ENCODE measurements around the gene ALDH9A1.

The ALDH9A1 gene

DNA sequence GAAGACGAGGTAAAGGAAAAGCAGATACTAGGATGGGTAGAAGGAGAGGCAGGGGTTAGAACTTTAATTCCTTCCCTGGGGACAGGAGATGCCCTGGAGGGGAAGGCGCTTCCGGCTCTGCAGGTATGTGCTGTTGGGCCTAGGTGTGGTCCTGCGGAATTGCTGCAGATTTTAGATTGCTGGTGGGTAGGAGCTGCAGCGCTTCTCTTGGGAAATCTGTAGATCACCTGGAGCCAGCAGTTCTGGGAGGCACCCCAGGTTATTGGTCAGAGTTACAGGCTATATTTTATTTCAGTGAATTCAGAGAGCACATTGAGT is 66.3 kb downstream of the ALDH9A1 start:
- no peak overlapping the region; the same call in 1 of the 2 replicates for H3K9ac ChIP-seq (ENCODE audit: low read length)
- no peaks in the 10 kb centered on the region for H3K9me2 ChIP-seq (ENCODE audit: low read depth, low read length)
- no peak overlapping the region for H3K27ac ChIP-seq (ENCODE audit: low read depth, low read length, poor library complexity, severe bottlenecking)
- no peaks in the 10 kb centered on the region for H3K9me3 ChIP-seq (ENCODE audit: low read length)
- no peaks in the 10 kb centered on the region for H3F3A ChIP-seq (ENCODE audit: insufficient read depth, low read length)
- no peak overlapping the region for H3K4me3 ChIP-seq (ENCODE audit: low read depth, low read length, poor library complexity, severe bottlenecking)
- no peaks in the 10 kb centered on the region for H3K79me2 ChIP-seq (ENCODE audit: insufficient read depth, low read length)
- H3K27me3 ChIP-seq (ENCODE audit: insufficient read depth, low read length): 0 out of 2 replicates have a peak, but pooled peaks cover 4% of the 10 kb centered on the region
- TF ChIP-seq EZH2 (IDR thresholded peaks at IDR 0.05; ENCODE audit: borderline replicate concordance, low read length): no peak
- TF ChIP-seq, protein P1, sequence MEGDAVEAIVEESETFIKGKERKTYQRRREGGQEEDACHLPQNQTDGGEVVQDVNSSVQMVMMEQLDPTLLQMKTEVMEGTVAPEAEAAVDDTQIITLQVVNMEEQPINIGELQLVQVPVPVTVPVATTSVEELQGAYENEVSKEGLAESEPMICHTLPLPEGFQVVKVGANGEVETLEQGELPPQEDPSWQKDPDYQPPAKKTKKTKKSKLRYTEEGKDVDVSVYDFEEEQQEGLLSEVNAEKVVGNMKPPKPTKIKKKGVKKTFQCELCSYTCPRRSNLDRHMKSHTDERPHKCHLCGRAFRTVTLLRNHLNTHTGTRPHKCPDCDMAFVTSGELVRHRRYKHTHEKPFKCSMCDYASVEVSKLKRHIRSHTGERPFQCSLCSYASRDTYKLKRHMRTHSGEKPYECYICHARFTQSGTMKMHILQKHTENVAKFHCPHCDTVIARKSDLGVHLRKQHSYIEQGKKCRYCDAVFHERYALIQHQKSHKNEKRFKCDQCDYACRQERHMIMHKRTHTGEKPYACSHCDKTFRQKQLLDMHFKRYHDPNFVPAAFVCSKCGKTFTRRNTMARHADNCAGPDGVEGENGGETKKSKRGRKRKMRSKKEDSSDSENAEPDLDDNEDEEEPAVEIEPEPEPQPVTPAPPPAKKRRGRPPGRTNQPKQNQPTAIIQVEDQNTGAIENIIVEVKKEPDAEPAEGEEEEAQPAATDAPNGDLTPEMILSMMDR (IDR thresholded peaks at IDR 0.05; ENCODE audit: low read length): no peak
- no peaks in the 10 kb centered on the region for H4K20me1 ChIP-seq (ENCODE audit: insufficient read depth, low read length)
- peaks cover 18% of the 10 kb centered on the region for H3K4me1 ChIP-seq (ENCODE audit: insufficient read depth, low read length, severe bottlenecking)
- peak overlapping the region; percentile 93; the same call in 1 of the 2 replicates for H3K4me2 ChIP-seq (ENCODE audit: low read length)
- H3K36me3 ChIP-seq (ENCODE audit: insufficient read depth, low read length): no peaks in the 10 kb centered on the region
- H2AFZ ChIP-seq (ENCODE audit: low read length): no peak overlapping the region

DNA sequence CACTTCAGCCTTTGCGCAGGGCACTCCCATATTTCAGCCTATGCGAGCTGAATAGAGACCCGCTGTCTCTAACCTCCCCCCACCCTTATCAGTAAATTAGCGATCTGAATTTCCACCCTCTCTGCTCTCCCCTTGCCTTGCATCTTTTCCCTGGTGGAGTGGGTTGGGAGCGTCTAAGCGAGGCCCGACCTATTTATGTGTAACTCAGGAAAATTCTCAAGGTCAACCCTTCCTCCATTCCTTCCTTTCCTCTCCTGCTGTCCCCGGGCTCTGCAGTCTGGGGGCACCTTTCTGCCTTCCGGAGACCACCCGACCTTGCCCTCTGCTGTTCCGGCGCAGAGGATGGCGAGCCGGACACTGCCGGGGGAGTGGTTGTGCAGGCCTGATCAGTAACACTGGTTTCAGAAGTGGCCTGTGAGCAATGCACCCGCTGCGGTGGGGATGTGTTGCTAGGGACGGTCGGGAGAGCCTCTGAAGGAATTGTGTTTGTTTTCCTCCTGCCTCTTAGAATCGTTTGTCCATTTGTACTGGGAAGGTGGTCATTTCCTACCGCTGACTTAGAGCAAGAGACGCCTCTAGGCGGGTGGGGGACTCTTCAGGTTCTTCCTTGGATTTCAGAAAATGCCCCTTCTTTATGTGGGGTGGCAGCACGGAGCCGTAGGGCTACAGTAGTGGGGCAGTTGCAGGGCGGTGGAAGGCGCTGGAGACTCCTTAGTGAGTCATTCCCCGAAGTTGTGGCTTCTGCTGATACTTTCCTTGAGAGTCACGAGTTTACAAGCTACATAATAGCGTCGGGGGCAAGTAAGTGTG is 66.8 kb downstream of the ALDH9A1 start:
- Histone ChIP-seq H2AFZ (ENCODE audit: low read length) (no peak overlapping the region), H3K4me3 (ENCODE audit: low read depth, low read length, poor library complexity, severe bottlenecking) (peak overlapping the region; percentile 71), H3F3A (ENCODE audit: insufficient read depth, low read length) (no peaks in the 10 kb centered on the region), H3K9ac (ENCODE audit: low read length) (peak overlapping the region; percentile 74), H3K79me2 (ENCODE audit: insufficient read depth, low read length) (no peaks in the 10 kb centered on the region), H3K4me1 (ENCODE audit: insufficient read depth, low read length, severe bottlenecking) (peaks cover 18% of the 10 kb centered on the region), H3K27me3 (ENCODE audit: insufficient read depth, low read length) (0 out of 2 replicates have a peak, but pooled peaks cover 4% of the 10 kb centered on the region), H3K4me2 (ENCODE audit: low read length) (peak overlapping the region; percentile 93), H3K27ac (ENCODE audit: low read depth, low read length, poor library complexity, severe bottlenecking) (no peak overlapping the region), H3K9me3 (ENCODE audit: low read length) (no peaks in the 10 kb centered on the region), H3K36me3 (ENCODE audit: insufficient read depth, low read length) (no peaks in the 10 kb centered on the region), H3K9me2 (ENCODE audit: low read depth, low read length) (no peaks in the 10 kb centered on the region), H4K20me1 (ENCODE audit: insufficient read depth, low read length) (no peaks in the 10 kb centered on the region)
- TF ChIP-seq EZH2 (IDR thresholded peaks at IDR 0.05; ENCODE audit: borderline replicate concordance, low read length): no peak
- TF ChIP-seq, protein P1 (IDR thresholded peaks at IDR 0.05; ENCODE audit: low read length): no peak; the same call in 1 of the 2 replicates

DNA sequence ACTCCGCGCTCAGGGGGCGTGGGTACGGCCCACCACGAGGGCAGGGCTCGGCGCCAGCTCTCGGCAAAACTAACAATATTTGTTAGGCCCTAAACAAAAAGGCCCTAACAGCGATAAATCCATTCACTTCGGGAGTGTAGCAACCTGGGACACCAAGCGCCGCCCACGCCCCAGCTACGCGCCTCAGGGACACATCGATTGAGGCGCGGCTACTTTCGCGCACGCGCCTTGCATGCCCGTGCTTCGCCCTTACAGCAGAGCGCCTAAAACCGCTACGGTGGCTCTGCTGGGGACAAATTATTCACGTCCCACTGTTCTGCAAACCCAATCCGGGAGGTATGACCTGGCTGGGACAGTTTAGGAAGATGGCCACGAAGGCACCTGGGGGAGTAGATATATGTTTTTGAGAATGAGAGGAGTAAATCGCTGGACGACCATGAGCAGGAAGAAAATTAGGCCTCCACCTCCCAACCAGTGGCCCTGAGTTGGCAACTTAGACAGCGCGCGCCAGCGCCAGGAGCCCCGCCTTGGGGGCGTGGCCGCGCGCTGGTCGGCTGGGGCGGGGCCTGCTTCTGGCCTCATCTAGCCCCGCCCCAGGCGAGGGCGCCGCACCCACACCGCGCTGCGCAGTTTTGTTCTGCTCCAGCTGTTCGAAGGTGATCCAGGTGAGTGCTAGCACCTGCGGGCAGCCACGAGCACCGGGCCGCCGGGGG is 67.6 kb downstream of the ALDH9A1 start, which contains the start of gene MGST3:
Gene MGST3 (plus strand): TSS at position 606 of the 713 bp plus-strand sequence. CDS start 18,614 bp downstream, outside the sequence.
- Histone ChIP-seq H3K4me2 (ENCODE audit: low read length) (peak within 1 kb of the TSS; percentile 93), H3K9me2 (ENCODE audit: low read depth, low read length) (no peaks in the 10 kb centered on the region), H3K4me1 (ENCODE audit: insufficient read depth, low read length, severe bottlenecking) (peaks cover 18% of the 10 kb centered on the region), H3K36me3 (ENCODE audit: insufficient read depth, low read length) (no peaks in the 10 kb centered on the region), H3F3A (ENCODE audit: insufficient read depth, low read length) (no peaks in the 10 kb centered on the region), H4K20me1 (ENCODE audit: insufficient read depth, low read length) (no peaks in the 10 kb centered on the region), H3K9ac (ENCODE audit: low read length) (peak within 1 kb of the TSS; percentile 74), H3K27ac (ENCODE audit: low read depth, low read length, poor library complexity, severe bottlenecking) (peak within 1 kb of the TSS; percentile 52), H3K27me3 (ENCODE audit: insufficient read depth, low read length) (0 out of 2 replicates have a peak, but pooled peaks cover 4% of the 10 kb centered on the region), H3K4me3 (ENCODE audit: low read depth, low read length, poor library complexity, severe bottlenecking) (peak within 1 kb of the TSS; percentile 71), H2AFZ (ENCODE audit: low read length) (peak within 1 kb of the TSS; percentile 47; the same call in 1 of the 2 replicates), H3K79me2 (ENCODE audit: insufficient read depth, low read length) (no peaks in the 10 kb centered on the region), H3K9me3 (ENCODE audit: low read length) (no peaks in the 10 kb centered on the region)
- TF ChIP-seq, protein P1 (IDR thresholded peaks at IDR 0.05; ENCODE audit: low read length): no peak
- no peak for TF ChIP-seq EZH2 (IDR thresholded peaks at IDR 0.05; ENCODE audit: borderline replicate concordance, low read length)

Data from OCI-LY1 (cell line).